Lower leg skin (tissue), 3 donors: ENCODE data around the gene THOC1.

ENCODE experiments used
- CTCF ChIP-seq, 3 donors: fragments of 450-650 bp; IDR thresholded peaks; one replicate each; pipeline ENCODE4 v1.5.1; 2016; ENCODE audit warnings: antibody characterized with exemption in 3 of 3, mild to moderate bottlenecking in 3 of 3, moderate library complexity in 2 of 3
- POLR2A ChIP-seq, 2 donors: fragments of 450-650 bp; IDR thresholded peaks; one replicate each; pipeline ENCODE4 v1.6.1; 2016 to 2017; ENCODE audit warnings: antibody characterized with exemption in 2 of 2, mild to moderate bottlenecking in 1 of 2, moderate library complexity in 1 of 2

GRCh38 chr18:179499-179898 lies 88.3 kb downstream of the THOC1 start:
- TF ChIP-seq CTCF (IDR thresholded peaks at IDR 0.05) (no peak), POLR2A (IDR thresholded peaks at IDR 0.05) (no peak)
